HG03139 (cell line): ENCODE data around the gene ZDHHC1.
A peak's percentile ranks its signal among the peaks of the same experiment; 100 is the strongest.

ENCODE experiments used
- ATAC-seq: cut with Tn5 transposase; IDR thresholded peaks from one replicate; pipeline ENCODE4 v1.9.1; 2021; ENCODE audit not compliant: unreplicated experiment

The ZDHHC1 gene

GRCh38 chr16:67415872-67416793 lies at the start of gene ZDHHC1:
ZDHHC1 (minus strand) TSS chr16:67416477; CDS start chr16:67407775, 8,702 bp downstream.
- peak; percentile 81 for ATAC-seq

GRCh38 chr16:67464565-67464964 lies 48.3 kb upstream of the ZDHHC1 start:
- no peak for ATAC-seq

GRCh38 chr16:67463691-67464090 lies 47.4 kb upstream of the ZDHHC1 start:
- ATAC-seq: no peak

- no peak for ATAC-seq
These were observed 46.8 kb upstream of the ZDHHC1 start for GRCh38 chr16:67463059-67463458.

- no peak for ATAC-seq
These were observed 46.0 kb upstream of the ZDHHC1 start for GRCh38 chr16:67462279-67462655.

- no peak for ATAC-seq
These were observed 45.5 kb upstream of the ZDHHC1 start for GRCh38 chr16:67461600-67462278.

- ATAC-seq: no peak
These were observed 44.7 kb upstream of the ZDHHC1 start for GRCh38 chr16:67460961-67461360.

GRCh38 chr16:67460168-67460567 lies 43.9 kb upstream of the ZDHHC1 start:
- ATAC-seq: no peak

- no peak for ATAC-seq
These were observed 43.5 kb upstream of the ZDHHC1 start for GRCh38 chr16:67459861-67460150.

GRCh38 chr16:67459066-67459860 lies 43.0 kb upstream of the ZDHHC1 start:
- no peak for ATAC-seq

- ATAC-seq: no peak
These were observed 41.9 kb upstream of the ZDHHC1 start for GRCh38 chr16:67458121-67458641.

GRCh38 chr16:67457611-67458010 lies 41.3 kb upstream of the ZDHHC1 start:
- ATAC-seq: no peak

- ATAC-seq: no peak
These were observed 40.3 kb upstream of the ZDHHC1 start for GRCh38 chr16:67456391-67457081.

GRCh38 chr16:67454852-67455251 lies 38.6 kb upstream of the ZDHHC1 start:
- ATAC-seq: no peak

- no peak for ATAC-seq
These were observed 37.8 kb upstream of the ZDHHC1 start for GRCh38 chr16:67454104-67454503.

- no peak for ATAC-seq
These were observed 35.6 kb upstream of the ZDHHC1 start for GRCh38 chr16:67451704-67452435.

GRCh38 chr16:67451061-67451703 lies 34.9 kb upstream of the ZDHHC1 start:
- no peak for ATAC-seq

GRCh38 chr16:67449739-67450138 lies 33.5 kb upstream of the ZDHHC1 start:
- no peak for ATAC-seq

GRCh38 chr16:67449336-67449735 lies 33.1 kb upstream of the ZDHHC1 start:
- ATAC-seq: no peak

- ATAC-seq: no peak
These were observed 32.3 kb upstream of the ZDHHC1 start for GRCh38 chr16:67448580-67448979.
